Measurements from ENCODE around the gene ETF1. TPM values are rescaled to one million over a fixed set of nuclear protein-coding genes. Genes with fewer than 3 reads are reported as not detected.

The ETF1 gene
- total and polyA plus RNA-seq, 9 of the 15 experiments (the other 6 are each of a cell fraction or from before 2014, with no cell fraction given) = 53.7 to 209 (median 164) TPM

DNA sequence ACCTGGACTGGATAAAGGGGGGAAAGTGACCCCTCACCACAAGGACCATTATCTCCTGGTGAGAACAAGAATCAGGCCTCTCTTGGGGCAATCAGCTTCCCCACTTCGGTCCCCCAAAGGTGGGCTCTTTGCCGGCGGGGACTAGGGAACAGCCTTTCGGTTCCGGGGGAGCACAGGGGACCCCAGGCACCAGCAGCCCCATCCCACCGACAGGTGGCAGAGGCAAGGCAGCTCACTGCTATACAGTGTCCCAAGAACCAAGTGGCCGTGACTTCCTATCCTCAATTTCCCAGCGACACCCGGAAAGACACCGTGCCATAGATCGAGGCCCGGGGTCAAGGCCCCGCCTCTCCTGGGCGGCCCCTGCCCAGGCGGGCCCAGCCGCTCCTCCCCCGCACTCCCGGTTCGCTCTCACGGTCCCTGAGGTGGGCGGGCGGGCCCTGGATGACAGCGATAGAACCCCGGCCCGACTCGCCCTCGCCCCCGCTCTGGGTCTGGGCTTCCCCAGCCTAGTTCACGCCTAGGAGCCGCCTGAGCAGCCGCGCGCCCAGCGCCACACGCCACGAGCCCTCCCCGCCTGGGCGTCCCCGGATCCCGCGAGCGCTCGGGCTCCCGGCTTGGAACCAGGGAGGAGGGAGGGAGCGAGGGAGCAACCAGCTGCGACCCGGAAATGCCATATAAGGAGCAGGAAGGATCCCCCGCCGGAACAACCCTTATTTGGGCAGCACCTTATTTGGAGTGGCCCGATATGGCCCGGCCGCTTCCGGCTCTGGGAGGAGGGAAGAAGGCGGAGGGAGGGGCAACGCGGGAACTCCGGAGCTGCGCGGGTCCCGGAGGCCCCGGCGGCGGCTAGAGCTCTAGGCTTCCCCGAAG, 78.4 kb downstream of the ETF1 start (continued):
- TF ChIP-seq, protein P1, sequence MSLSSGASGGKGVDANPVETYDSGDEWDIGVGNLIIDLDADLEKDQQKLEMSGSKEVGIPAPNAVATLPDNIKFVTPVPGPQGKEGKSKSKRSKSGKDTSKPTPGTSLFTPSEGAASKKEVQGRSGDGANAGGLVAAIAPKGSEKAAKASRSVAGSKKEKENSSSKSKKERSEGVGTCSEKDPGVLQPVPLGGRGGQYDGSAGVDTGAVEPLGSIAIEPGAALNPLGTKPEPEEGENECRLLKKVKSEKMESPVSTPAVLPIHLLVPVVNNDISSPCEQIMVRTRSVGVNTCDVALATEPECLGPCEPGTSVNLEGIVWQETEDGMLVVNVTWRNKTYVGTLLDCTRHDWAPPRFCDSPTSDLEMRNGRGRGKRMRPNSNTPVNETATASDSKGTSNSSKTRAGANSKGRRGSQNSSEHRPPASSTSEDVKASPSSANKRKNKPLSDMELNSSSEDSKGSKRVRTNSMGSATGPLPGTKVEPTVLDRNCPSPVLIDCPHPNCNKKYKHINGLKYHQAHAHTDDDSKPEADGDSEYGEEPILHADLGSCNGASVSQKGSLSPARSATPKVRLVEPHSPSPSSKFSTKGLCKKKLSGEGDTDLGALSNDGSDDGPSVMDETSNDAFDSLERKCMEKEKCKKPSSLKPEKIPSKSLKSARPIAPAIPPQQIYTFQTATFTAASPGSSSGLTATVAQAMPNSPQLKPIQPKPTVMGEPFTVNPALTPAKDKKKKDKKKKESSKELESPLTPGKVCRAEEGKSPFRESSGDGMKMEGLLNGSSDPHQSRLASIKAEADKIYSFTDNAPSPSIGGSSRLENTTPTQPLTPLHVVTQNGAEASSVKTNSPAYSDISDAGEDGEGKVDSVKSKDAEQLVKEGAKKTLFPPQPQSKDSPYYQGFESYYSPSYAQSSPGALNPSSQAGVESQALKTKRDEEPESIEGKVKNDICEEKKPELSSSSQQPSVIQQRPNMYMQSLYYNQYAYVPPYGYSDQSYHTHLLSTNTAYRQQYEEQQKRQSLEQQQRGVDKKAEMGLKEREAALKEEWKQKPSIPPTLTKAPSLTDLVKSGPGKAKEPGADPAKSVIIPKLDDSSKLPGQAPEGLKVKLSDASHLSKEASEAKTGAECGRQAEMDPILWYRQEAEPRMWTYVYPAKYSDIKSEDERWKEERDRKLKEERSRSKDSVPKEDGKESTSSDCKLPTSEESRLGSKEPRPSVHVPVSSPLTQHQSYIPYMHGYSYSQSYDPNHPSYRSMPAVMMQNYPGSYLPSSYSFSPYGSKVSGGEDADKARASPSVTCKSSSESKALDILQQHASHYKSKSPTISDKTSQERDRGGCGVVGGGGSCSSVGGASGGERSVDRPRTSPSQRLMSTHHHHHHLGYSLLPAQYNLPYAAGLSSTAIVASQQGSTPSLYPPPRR (CRISPR knock-in tag; IDR thresholded peaks at IDR 0.05; ENCODE audit: borderline replicate concordance) = no peak
- TF ChIP-seq, protein P2, sequence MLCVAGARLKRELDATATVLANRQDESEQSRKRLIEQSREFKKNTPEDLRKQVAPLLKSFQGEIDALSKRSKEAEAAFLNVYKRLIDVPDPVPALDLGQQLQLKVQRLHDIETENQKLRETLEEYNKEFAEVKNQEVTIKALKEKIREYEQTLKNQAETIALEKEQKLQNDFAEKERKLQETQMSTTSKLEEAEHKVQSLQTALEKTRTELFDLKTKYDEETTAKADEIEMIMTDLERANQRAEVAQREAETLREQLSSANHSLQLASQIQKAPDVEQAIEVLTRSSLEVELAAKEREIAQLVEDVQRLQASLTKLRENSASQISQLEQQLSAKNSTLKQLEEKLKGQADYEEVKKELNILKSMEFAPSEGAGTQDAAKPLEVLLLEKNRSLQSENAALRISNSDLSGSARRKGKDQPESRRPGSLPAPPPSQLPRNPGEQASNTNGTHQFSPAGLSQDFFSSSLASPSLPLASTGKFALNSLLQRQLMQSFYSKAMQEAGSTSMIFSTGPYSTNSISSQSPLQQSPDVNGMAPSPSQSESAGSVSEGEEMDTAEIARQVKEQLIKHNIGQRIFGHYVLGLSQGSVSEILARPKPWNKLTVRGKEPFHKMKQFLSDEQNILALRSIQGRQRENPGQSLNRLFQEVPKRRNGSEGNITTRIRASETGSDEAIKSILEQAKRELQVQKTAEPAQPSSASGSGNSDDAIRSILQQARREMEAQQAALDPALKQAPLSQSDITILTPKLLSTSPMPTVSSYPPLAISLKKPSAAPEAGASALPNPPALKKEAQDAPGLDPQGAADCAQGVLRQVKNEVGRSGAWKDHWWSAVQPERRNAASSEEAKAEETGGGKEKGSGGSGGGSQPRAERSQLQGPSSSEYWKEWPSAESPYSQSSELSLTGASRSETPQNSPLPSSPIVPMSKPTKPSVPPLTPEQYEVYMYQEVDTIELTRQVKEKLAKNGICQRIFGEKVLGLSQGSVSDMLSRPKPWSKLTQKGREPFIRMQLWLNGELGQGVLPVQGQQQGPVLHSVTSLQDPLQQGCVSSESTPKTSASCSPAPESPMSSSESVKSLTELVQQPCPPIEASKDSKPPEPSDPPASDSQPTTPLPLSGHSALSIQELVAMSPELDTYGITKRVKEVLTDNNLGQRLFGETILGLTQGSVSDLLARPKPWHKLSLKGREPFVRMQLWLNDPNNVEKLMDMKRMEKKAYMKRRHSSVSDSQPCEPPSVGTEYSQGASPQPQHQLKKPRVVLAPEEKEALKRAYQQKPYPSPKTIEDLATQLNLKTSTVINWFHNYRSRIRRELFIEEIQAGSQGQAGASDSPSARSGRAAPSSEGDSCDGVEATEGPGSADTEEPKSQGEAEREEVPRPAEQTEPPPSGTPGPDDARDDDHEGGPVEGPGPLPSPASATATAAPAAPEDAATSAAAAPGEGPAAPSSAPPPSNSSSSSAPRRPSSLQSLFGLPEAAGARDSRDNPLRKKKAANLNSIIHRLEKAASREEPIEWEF (CRISPR knock-in tag; IDR thresholded peaks at IDR 0.05) = no peak
- TF ChIP-seq MBD2 (IDR thresholded peaks at IDR 0.05; ENCODE audit: borderline replicate concordance, low read depth) (no peak), SMAD2 (IDR thresholded peaks at IDR 0.05; ENCODE audit: low read depth, low read length) (no peak), BACH1 (tag; IDR thresholded peaks at IDR 0.05) (no peak), GABPB1 (CRISPR knock-in tag; IDR thresholded peaks at IDR 0.05) (no peak; the same call in 1 of the 2 replicates), BRCA1 (IDR thresholded peaks at IDR 0.05) (no peak), BRCA1 (CRISPR knock-in tag; IDR thresholded peaks at IDR 0.05) (no peak), MEIS2 (IDR thresholded peaks at IDR 0.05; ENCODE audit: partially characterized antibody) (peak; percentile 21)
- TF ChIP-seq, protein P3, sequence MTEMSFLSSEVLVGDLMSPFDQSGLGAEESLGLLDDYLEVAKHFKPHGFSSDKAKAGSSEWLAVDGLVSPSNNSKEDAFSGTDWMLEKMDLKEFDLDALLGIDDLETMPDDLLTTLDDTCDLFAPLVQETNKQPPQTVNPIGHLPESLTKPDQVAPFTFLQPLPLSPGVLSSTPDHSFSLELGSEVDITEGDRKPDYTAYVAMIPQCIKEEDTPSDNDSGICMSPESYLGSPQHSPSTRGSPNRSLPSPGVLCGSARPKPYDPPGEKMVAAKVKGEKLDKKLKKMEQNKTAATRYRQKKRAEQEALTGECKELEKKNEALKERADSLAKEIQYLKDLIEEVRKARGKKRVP (CRISPR knock-in tag; IDR thresholded peaks at IDR 0.05) = no peak; the same call in 1 of the 2 replicates
- TF ChIP-seq, protein P4, sequence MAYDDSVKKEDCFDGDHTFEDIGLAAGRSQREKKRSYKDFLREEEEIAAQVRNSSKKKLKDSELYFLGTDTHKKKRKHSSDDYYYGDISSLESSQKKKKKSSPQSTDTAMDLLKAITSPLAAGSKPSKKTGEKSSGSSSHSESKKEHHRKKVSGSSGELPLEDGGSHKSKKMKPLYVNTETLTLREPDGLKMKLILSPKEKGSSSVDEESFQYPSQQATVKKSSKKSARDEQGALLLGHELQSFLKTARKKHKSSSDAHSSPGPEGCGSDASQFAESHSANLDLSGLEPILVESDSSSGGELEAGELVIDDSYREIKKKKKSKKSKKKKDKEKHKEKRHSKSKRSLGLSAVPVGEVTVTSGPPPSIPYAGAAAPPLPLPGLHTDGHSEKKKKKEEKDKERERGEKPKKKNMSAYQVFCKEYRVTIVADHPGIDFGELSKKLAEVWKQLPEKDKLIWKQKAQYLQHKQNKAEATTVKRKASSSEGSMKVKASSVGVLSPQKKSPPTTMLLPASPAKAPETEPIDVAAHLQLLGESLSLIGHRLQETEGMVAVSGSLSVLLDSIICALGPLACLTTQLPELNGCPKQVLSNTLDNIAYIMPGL (CRISPR knock-in tag; IDR thresholded peaks at IDR 0.05) = peak; percentile 91
- TF ChIP-seq, protein P5, sequence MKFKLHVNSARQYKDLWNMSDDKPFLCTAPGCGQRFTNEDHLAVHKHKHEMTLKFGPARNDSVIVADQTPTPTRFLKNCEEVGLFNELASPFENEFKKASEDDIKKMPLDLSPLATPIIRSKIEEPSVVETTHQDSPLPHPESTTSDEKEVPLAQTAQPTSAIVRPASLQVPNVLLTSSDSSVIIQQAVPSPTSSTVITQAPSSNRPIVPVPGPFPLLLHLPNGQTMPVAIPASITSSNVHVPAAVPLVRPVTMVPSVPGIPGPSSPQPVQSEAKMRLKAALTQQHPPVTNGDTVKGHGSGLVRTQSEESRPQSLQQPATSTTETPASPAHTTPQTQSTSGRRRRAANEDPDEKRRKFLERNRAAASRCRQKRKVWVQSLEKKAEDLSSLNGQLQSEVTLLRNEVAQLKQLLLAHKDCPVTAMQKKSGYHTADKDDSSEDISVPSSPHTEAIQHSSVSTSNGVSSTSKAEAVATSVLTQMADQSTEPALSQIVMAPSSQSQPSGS (CRISPR knock-in tag; IDR thresholded peaks at IDR 0.05) = peak; percentile 32; the same call in 1 of the 2 replicates
